Measurements from ENCODE around the gene TBL1Y.

DNA sequence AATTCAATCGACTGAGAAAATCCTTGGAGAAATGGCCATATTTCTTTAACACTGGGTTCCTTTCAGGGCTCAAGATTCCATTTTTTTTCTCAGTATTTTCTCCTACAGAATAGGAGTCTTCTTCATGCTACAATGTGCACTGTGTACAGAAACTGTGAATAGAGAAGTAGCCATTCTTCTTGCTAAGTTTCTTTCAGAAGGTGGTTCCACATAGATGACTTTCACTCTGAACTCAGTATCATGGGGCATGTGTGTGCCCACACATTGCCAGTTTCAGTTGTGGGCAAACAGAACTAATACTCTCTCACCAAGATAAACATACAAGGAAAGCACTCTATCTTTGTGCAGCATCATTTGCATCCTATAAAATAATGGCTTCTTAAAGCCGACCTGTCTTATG is 89.4 kb downstream of the TBL1Y start:
- TF ChIP-seq, protein P1, sequence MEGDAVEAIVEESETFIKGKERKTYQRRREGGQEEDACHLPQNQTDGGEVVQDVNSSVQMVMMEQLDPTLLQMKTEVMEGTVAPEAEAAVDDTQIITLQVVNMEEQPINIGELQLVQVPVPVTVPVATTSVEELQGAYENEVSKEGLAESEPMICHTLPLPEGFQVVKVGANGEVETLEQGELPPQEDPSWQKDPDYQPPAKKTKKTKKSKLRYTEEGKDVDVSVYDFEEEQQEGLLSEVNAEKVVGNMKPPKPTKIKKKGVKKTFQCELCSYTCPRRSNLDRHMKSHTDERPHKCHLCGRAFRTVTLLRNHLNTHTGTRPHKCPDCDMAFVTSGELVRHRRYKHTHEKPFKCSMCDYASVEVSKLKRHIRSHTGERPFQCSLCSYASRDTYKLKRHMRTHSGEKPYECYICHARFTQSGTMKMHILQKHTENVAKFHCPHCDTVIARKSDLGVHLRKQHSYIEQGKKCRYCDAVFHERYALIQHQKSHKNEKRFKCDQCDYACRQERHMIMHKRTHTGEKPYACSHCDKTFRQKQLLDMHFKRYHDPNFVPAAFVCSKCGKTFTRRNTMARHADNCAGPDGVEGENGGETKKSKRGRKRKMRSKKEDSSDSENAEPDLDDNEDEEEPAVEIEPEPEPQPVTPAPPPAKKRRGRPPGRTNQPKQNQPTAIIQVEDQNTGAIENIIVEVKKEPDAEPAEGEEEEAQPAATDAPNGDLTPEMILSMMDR (IDR thresholded peaks at IDR 0.05; ENCODE audit: insufficient read depth, low read length, poor library complexity, severe bottlenecking): no peak
- no peak for TF ChIP-seq EZH2phosphoT487 (conservative IDR thresholded peaks at IDR 0.05; ENCODE audit: low read length)

Measured in SU-DHL-6 (cell line).